GM18868 (cell line): ENCODE measurements around the gene ZCCHC13.
"Not testable (repeated sequence)": the region's sequence is repeated elsewhere in the genome, so short reads cannot be mapped to it uniquely, and the experiment has no call there.

Experiments
- ATAC-seq: cut with Tn5 transposase; IDR thresholded peaks from one replicate; pipeline ENCODE4 v1.9.1; 2021; ENCODE audit warnings: mild to moderate bottlenecking, moderate library complexity; ENCODE audit not compliant: unreplicated experiment

Gene ZCCHC13

DNA sequence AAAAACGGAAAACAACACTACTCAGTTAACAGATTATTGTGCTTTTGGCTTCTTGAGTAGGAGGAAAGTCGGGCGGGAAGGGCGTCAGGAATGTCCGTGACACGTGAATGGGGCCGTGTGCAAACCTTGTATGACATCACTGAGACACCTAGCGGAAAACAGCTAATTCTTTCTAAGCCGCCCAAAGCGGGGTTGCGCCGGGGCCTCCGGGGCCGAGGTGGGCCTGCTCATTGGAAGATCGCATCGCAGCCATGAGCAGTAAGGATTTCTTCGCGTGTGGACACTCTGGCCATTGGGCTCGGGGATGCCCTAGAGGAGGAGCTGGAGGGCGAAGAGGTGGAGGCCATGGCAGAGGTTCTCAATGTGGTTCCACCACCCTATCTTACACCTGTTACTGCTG, at the start of gene ZCCHC13:
Gene ZCCHC13, plus strand, starts transcription at position 165 of the 400 bp plus-strand sequence. Its CDS starts 87 bp downstream, at position 252.
- ATAC-seq, result no peak

DNA sequence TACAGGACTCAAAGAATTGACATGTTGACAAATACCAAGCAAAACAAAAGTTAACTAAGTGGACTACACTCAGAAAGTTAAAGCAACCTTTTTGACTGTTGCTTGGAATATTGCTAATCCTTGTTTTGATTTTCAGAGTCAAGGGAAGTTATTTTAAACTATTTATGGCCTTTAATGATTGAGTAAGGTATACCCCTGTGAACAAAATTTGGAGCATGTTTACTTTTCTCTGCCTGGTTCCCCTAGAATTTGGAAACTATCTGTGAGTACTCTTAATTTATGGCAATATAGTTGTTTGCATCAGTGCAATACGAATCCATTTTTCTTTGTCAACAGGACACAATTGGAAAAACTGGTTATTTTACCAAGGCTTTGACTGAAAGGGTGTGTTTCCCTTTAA, 45.9 kb upstream of the ZCCHC13 start:
- not testable (repeated sequence) for ATAC-seq

DNA sequence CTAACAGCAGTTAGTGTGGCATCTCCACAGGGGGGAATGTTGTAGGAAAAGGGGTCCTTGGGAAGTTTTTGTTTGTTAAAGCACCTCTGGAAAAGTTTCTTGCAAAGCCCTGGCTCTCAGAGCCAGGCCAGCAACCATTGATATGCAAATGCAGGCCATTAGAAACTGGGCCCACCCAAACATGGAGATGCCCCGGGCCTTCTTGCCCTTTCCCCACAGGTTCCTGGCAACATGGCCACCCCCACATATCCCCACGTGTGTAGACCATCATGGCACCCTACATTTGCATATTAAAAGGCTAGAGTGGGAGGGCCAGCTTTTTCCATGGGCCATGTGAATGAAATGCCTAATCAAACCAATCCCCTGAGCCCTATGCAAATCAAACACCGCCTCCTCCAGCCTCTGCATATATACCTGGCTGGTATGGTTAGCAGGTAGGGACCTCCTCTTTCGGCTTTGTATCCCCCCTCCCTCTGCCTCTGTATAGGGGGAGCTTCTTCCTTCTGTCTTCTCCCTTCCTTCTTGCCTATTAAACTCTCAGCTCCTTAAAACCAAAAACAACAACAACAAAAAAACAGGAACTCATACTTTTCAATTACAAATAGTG, 44.0 kb upstream of the ZCCHC13 start:
- no peak for ATAC-seq

DNA sequence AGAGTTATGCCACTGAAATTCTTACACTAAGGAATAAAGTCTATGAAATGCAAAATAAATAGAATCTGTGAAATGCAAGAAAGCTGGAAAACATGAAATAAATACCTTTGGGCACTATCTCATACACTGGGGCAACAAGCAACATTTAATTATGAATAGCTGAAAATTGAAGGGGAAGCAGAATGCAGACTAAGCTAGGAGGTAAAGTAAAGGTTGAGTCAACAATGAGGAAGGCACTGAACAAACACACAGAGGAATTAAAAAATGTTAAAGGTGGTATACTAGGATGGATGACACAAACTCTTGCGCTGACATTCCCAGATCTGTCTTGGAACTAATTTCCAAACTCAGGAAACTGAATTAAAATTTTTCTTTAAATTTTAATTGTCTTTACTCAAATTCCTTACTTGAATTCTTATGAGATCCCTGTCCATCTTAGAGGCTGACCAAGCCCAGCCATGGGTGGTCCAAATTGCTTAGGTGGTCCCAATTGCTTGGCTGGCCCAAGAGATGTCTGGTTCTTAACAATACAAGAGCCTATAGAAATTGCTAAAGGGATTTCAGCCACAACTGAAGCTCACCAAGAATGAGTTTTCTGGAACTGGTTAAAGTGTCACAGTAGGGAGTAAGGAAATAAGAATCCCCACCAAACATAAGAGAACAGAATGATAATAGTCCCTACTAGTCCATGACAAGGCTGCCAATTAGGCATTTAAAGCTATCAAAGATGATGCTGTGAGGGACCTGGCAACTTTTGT, 41.3 kb upstream of the ZCCHC13 start:
- no peak for ATAC-seq

DNA sequence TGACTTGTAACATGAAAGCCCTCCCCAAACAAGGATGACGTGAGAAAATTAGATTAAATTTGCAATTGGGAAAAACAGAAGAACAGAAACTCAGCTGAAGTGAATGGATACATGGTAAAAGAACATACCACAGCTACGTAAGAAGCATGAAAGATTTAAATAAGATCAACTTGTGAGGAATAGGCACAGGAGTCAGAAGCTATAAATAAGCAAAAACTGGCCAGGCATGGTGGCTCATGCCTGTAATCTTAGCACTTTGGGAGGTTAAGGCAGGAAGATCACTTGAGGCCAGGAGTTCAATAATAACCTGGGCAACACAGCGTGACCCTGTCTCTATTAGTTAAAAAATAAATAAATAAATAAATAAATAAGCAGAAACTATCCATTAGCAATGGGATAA, 33.6 kb upstream of the ZCCHC13 start:
- ATAC-seq, result no peak

DNA sequence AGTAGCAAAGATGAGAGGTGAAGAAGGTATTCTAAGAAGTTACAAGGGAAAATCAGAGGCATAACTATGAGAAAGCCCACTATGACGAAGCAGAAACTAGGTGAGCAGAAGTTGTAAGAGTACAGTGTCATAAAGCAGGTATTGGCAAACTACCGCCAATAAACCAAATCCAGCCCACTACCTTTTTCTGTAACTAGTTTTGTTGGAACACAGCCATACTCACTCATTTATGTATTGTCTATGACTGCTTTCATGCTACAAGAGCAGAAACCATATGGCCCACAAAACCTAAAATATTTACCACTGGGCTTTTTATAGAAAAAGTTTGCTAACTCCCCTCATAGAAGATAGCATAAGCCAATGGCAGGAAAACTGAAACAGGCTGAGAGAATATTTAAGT, 31.8 kb upstream of the ZCCHC13 start:
- peak; percentile 97 for ATAC-seq

DNA sequence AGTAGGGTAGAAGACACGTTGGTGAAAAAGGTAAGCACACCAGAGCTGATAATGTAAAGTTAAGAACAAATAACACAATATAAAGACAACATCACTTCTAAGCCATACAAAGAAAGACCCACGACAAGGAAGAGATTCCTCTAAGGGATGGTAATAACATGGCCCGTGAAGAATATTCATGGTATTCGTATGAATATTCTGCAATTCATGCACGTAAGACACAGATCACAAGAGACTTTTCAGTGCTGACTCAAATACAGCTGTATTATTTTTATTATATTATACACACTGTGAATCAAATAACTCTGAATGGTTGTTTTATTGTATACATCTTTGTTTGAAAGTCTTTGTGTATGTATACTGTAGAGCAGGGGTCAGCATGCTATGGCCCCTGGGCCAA, 29.5 kb upstream of the ZCCHC13 start:
- ATAC-seq, result no peak

DNA sequence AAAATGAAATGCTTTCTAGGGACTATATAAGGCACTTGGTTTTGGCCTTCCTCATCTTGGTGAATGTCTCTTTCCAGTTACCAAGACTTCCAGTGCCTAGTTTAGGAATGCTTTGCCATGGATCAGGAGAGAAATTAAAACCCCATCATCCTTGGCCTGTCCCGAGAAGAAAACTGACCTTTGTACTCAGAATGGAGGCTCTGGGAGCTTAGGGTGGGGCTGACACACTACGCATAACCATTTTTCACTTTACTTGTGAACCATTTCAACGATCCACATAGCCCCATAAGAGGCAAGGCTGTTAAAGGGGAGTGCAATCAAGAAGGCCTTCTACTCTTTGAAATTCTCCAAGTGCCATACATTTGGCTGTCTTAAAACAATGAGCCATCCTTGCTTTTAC, 26.7 kb upstream of the ZCCHC13 start:
- ATAC-seq, result no peak

DNA sequence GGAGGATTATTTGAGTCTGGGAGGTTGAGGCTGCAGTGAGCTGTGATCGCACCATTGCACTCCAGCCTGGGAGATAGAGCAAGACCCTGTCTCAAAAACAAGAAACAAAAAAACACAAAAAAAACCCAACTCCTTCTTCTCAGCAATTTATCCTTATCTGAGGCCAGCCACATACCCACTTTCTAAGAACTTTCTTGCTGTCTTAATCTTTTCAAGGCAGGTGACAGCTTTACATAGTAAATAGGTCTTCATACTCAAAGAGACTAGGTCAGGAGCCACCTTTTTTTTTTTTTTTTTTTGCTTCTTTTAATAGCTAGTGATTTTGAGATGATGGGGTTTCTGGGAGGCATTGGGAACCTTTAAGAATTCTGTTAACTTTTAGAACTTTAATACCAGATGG, 26.1 kb upstream of the ZCCHC13 start:
- no peak for ATAC-seq

DNA sequence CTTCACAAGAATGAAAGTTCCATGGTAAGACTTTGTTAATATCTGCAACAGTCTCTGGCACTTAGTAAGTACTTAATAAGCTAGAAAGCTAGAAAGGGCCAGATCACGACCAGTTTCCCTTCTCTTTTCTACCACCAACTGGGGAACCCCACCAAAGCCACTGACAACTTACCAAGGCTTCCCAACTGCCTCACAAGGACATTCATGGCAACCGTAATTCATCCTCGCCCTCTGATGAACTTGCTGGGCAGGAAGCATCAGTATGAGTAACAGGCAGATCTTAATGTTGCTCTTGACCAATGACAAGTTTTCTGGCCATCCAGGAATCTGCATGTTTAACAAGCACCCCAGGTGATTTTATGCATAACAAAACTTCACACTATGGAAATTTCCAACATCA, 23.2 kb upstream of the ZCCHC13 start:
- peak; percentile 89 for ATAC-seq

DNA sequence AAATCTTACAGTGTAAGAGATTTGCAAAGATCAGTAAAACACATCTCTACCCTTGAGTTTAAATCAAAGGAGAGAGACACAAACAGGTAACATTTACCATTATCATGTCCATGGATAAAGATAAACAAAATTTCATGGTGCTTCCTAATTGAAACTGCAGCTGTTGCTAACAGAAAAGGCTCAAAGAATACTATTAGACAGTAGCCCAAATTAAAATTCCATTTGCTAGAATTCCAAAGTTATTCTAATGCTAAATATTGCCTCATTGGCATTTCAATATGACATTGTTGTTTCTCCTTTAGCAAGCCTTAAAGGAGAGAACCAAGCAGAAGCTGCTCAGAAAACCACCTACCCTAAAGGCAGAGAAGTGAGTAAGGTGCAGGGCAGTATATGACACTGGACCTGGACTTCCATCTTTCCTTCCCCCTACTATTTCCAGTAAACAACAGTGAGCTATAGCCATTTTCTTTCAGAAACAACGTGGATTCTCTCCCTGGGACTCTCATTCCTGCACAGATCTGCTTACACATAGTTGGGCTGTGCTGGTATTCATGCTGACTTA, 19.5 kb upstream of the ZCCHC13 start:
- no peak for ATAC-seq

DNA sequence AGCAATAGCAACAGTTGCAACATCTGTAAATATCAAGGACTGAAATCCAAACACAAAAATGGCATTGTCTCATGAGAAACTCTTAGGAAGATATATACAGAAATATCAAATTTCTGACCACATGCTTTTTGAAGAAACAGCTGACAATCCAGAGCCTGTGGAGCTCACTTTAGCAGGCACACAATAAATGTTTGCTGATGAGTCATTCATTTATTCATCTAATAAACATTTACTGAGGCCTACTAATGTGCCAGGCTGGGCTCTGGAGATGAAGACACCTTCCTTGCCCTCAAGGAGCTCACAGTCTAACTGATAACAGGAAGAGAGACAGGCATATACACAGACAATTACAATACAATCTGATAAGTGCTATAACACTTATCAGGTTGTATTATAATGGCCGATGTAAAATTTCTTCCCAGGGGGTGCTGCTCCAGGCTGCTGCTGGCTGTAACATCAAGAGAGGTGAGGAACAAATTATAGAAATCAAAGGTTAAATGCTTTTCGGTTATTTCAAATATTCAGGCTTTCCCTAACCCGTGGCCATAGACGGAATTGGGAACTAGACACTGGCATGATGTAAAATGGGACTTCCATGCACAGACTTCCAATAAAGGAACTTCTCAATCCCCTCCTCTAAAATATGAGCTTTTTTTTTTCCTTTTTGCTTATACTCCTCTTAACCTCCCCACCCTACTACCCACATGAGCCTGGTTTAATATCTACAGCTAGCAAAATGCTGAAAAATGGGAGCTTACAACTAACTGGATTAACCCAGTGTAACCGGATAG, 16.8 kb upstream of the ZCCHC13 start:
- ATAC-seq, result no peak

DNA sequence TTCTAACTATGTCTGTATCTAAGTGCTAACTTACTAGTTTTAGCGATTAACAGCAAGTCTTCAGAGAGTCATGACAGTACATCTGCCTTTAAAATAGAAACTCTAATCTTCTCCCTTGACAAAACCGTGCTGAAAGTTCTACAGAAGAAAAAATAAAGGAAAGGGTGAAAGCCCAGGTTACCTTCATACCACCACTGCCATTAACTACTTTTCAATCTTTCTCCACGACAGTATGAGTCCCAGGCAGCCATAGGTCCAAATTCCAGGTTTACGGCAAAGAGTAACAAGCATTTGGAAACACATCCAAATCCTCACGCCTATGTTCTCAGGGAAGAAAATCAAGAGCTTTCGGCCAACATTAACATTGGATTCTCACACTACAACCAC, 12.4 kb upstream of the ZCCHC13 start:
- ATAC-seq, result no peak

DNA sequence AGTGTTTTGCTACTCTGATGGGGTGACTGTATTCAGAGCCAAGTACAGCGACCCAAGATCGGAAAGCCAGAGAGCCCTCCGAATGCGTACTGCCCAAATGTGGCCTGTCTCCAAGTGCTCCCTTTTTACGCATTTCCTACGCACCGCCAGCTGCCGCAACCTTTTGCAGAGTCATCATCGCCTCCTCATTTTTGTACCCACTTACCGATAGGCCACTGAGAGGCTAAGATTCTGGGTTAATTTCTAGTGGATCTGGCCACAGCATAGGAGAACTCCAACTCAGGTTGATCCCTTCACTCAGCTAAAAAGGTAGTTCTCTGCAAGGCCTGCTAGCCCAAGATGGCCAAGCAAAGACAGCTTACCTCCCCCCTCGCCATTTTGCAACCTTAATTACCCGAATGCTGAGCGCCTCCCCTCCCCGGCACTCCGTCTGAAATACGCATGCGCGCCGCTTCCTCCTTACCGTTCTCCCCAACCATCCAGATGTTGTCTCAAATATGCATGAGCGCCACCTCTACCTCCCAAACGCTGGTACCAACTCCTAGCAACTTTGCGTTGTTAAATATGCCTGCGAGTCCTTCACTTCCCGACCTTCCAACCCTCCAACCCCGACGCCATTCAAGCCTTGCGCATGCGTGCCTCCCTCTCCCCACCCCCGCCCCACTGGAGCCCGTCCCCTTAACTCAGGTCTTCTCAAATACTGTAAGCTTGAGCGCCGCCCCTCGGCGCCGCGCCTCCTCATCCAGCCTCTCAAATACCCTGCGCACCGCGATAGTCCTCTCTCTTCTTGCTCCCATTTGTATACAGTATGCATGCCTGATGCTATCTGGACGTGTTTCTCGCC, 11.8 kb upstream of the ZCCHC13 start:
- ATAC-seq, result peak; percentile 90

DNA sequence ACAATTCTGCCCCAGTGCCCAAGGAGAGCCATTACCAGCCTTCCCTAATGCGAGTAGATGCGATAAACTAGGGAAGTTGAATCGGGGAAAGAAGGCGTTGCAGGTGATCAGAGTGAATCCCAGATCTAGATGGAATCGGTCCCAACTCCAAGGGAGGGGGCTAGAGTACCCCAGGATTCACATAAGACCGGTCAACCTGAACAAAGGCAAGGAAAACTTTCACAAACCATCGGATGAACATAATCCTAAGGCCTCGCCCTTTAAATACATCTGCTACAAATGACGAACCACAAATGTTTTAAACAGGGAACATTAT, 11.2 kb upstream of the ZCCHC13 start:
- no peak for ATAC-seq

DNA sequence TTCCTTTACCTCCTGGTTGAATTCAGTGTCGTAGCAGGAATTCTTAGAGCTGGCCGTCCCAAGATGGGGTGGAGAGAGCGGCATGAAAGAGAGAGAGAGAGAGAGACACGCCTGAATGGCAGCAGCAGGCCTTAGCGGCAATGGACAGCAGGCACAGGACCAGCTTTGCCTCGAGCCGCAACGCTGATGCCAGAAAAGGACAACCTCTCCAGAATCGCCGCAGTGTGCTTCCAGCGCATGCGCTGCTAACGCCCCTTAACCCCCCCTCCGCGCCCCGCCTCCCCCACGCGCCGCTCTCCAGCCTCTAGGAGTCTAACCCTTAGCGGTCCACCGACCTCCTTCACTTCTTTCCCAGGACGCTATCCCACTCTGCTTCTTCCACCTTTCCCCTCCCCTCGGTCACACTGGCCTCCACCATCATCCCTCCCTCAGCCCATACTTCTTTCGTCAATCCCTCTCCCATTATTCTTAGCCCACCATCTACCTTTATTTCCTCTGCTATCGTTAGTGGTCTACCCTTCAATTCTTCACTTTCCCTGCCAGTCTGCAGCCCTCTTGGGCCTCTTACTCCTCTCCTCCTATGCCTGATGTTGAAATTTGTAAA, 10.5 kb upstream of the ZCCHC13 start:
- peak; percentile 31 for ATAC-seq

DNA sequence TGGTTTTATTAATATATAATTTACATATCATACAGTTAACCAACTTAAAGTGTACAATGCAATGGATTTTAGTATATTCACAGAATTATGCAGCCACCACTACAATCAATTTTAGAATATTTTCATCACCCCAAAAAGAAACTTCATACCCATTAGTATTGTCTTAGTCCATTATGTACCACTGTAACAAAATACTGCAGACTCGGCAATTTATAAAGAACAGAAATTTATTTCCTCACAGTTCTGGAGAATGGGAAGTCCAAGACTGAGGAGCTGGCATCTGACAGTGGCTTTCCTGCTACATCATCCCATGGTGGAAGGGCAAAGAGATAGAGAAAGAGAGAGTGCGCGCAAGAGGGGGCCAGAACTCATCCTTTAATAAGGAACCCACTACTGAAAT, 8.9 kb upstream of the ZCCHC13 start:
- no peak for ATAC-seq

DNA sequence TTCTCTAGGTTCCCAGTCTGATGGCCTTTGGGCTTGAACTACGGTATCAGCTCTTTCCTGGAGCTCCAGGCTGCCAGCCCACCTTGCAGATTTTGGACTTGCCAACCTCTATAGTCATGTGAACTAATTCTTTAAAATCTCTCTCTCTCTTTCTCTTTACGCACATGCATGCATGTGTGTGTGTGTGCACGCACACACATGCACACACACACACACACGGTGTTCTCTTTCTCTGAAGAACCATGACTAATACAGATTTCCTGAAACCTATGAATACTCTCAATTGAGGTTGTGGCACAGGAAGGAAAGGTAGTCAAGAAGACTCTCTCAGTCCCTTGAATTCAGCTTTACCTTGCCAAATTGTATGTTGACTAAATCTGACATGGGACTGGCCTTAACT, 6.2 kb upstream of the ZCCHC13 start:
- no peak for ATAC-seq

DNA sequence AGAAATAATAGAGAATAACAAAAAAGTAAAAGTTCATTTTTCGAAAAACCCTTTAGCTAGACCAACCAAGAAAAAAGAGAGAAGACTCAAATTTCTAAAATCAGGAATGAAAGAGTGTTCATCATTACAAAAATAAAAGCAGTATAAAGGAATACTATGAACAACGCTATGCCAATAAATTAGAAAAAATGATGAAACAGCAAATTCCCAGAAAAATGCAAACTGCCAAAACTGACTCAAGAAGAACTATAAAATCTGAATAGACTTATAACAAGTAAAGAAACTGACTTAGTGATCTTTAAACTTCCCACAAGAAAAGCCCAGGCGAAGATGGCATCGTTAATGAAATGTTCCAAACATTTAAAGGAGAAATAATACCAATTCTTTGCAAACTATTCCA, 3.1 kb upstream of the ZCCHC13 start:
- no peak for ATAC-seq

DNA sequence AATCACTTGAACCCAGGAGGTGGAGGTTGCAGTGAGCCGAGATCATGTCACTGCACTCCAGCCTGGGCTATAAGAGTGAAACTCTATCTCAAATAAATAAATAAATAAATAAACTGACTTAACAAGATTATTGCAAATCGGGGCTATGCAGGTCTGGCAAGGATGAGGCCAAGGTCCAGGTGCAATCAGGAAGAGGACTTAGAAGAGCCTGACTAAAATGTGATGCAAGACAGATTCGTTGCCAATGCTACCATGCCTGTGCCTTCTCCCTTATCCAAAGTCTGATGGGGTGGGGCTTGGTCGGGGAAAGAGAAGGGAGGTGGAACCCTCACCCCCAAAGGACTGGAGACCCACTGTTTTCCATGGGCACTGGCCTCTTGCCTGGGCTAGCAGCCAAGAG, 14.7 kb downstream of the ZCCHC13 start:
- no peak for ATAC-seq

DNA sequence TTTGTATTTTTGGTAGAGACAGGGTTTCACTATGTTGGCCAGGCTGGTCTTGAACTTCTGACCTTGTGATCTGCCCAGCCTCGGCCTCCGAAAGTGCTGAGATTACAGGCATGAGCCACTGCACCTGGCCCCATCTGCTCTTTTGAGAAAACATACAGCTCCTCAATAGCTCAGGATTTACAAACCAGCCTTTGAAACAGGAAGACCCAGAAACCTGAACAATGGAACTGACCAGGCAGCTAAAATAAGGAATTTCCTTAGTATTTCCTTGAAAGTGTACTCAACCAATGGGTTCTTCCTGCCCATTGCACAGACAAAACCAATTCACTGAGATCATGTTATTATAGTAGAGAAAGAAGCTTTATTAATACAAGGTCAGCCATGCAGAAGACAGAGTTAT, 15.3 kb downstream of the ZCCHC13 start:
- ATAC-seq, result not testable (repeated sequence)
